GM13976 (cell line): ENCODE measurements around the gene CREB1.

Source experiments
- DNase-seq: peaks from one replicate; pipeline ENCODE4 v3.0.0; 2012; ENCODE audit warnings: low spot score
- in situ Hi-C: fragments of 300-500 bp; cut with MboI; formaldehyde crosslinking; loops from one replicate; pipeline ENCODE4 v1.12.0; 2022; ENCODE audit warnings: low sequenced_read_pairs, mixed read lengths, inconsistent platforms; ENCODE audit not compliant: unreplicated experiment
- TF ChIP-seq, protein P1 (sequence below): IDR thresholded peaks from 2 replicates; pipeline ENCODE4 v1.5.1; 2012; ENCODE audit warnings: borderline replicate concordance, mild to moderate bottlenecking; ENCODE audit not compliant: insufficient read depth; ENCODE audit errors: extremely low read depth, missing control alignments, control extremely low read depth

Gene CREB1

DNA sequence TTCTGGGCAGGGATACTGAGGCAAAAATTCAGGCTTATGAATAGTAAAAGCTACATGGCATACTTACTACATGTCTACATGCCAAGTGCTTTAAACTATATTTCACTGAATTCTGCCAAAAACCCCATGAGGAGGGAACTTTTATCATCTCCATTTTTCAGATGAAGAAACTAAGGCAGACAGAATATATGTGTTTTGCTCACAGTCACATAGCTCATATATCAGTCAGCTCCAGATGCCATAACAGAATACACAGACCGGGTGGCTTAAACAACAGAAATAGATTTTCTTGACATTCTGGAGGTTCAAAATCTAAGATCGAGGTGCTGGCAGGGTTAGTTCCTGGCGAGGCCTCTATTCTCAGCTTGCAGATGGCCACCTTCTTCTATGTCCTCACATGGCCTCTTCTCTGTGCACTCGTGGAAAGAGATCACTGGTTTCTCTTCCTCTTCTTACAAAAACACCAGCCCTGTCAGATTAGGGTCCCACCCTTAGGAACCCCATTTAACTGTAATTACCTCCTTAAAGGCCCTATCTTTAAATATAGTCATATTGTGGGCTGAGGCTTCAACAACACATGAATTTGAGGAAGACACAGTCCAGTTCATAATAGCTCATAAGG, 27.1 kb upstream of the CREB1 start:
- peak; percentile 28 for DNase-seq
- TF ChIP-seq, protein P1, sequence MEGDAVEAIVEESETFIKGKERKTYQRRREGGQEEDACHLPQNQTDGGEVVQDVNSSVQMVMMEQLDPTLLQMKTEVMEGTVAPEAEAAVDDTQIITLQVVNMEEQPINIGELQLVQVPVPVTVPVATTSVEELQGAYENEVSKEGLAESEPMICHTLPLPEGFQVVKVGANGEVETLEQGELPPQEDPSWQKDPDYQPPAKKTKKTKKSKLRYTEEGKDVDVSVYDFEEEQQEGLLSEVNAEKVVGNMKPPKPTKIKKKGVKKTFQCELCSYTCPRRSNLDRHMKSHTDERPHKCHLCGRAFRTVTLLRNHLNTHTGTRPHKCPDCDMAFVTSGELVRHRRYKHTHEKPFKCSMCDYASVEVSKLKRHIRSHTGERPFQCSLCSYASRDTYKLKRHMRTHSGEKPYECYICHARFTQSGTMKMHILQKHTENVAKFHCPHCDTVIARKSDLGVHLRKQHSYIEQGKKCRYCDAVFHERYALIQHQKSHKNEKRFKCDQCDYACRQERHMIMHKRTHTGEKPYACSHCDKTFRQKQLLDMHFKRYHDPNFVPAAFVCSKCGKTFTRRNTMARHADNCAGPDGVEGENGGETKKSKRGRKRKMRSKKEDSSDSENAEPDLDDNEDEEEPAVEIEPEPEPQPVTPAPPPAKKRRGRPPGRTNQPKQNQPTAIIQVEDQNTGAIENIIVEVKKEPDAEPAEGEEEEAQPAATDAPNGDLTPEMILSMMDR = no peak

DNA sequence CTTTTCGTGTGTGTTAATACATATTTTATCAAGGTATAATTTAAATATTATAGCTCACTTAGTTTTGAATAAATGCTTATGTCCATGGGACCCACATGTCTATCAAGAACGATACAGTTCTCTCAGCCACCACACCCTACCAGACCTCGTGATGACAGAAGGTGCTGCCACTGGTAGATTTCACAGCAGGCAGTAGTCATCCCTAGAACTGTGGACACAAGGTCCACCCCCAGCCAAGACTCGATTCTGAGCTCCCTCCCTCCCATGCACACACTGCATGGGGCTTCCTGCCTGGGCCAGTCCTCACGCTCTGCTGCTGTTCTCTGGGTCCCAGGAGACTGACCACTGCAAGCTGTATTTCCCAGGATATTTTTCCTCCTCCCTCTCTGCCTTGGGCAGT, 26.5 kb upstream of the CREB1 start:
- in situ Hi-C loops = no loop called here
- peak; percentile 56 for DNase-seq
- TF ChIP-seq, protein P1 = no peak

More for the DNA sequence above, 27.1 kb upstream of the CREB1 start:
- in situ Hi-C loops = no loop called here

DNA sequence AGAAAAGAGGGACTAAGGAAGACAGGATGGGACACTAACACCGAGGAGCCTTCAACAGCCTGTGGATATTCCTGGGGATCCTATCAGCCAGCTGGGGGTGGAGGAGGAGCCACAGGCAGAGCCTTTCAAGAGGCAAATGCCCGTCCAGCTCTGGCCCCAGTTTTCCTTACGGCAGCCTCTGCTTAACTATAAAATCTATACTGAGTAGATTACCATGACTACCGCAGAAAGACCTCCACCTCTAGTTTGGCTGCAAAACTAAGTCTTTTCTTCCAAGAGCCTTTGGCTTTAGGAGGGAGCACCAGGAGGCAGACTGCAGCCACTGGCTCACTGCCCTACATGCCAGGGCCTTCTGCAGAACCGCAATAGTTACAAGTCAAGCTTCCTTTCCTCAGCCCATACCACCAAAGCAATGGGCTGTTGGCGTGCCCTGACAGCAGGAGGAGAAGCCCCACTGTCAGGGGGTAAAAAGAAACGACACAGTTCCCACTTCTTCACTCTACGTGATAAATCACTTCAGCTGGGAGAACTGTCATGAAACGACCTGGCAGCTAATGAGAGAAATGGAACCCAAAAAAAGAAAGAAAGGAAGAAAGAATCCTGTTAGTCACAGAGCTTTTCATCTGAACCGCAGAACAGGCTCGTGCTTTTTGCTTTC, 25.1 kb upstream of the CREB1 start:
- TF ChIP-seq, protein P1 = no peak
- in situ Hi-C loops = no loop called here
- no peak for DNase-seq

DNA sequence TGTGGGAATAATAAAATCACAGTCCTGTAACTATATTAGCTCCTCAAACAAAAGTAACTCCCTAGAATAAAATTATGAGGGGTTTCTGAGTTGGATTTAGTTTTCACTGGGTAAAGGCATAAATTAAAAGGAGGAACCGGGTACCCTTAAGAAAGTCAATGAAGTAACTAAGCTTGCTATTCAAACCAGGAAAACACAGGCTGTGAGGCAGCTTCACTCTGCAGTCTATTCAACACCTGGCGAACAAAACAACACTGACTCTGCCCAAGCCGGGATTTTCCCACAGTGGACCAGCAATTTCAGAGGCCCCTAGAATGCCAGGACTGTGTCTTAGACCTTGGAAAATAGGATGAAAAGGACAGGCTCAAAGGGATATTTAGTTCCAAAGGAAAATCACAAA, 24.6 kb upstream of the CREB1 start:
- no peak for DNase-seq
- TF ChIP-seq, protein P1 = no peak
- in situ Hi-C loops = no loop called here

DNA sequence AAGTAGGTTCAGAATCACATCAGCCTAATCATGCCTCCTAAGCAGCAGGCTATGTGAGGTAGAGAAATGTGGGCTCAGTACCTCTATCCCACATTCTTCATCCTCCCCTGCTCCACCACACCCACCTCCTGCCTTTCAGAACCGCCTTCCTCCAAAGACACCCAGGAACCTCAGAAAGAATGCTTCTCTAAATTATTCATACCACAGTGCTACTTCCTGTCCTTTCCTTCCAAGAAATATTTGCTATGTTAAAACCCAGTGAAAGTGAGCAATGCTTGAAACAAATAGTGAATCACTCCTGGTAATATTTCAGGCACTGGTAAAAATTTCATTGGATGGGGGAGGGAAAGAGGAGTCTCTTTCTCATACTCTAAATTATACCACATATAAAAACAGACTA, 24.0 kb upstream of the CREB1 start:
- DNase-seq = no peak
- in situ Hi-C loops = no loop called here
- TF ChIP-seq, protein P1 = no peak

DNA sequence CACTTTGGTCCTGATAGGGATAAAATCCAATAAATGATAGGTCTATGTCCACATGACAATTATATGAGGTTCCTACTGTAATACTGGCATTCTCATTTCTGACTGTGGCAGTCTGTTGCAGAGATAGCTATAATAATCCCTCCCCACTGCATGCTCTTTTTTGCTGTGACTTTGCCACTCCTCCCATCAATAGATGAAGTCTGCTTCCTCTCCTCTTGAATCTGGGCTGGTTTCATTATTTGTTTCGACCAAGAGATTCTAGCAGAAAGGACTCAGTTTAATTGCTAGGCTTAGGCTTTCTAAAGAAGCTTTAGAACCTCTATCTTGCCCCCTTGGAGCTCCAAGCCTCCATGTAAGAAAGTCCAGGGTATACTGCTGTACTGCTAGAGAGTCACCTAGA, 23.3 kb upstream of the CREB1 start:
- DNase-seq = peak; percentile 24
- TF ChIP-seq, protein P1 = no peak
- in situ Hi-C loops = no loop called here

DNA sequence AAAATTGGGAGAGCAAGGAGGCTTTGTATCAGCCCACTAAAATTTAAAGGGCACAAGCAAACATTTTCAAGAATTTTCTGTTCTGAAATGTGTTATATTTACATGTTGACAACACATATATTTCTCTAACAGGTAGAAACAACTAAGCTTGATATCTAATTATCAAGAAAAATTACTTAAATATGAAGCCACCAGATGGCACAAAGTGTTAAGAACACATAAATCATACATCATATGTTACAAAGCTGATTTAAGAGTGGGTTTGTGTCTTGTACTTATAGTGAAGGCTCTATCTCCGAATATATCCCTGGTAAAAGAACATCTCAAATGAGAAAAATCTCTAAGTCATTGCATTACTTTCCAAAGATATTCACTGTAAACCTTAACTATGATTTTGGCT, 19.6 kb upstream of the CREB1 start:
- DNase-seq = no peak
- TF ChIP-seq, protein P1 = no peak
- in situ Hi-C loops = no loop called here
